Uterus (tissue), 2 donors: Measurements from ENCODE around the gene FIBIN.

Experiments used
- CTCF ChIP-seq, 4 experiments: fragments of 200-600 bp in 2 of 4; fragments of 450-650 bp in 2 of 4; sonication (generic) in 2 of 4; IDR thresholded peaks; one replicate each; pipeline ENCODE4 v1.5.1; 2016 to 2019; ENCODE audit warnings: antibody characterized with exemption in 4 of 4, mild to moderate bottlenecking in 2 of 4, moderate library complexity in 1 of 4
- POLR2A ChIP-seq, 2 donors: fragments of 450-650 bp; IDR thresholded peaks; one replicate each; pipeline ENCODE4 v1.6.1; 2016; ENCODE audit warnings: antibody characterized with exemption in 2 of 2, mild to moderate bottlenecking in 1 of 2, moderate library complexity in 1 of 2

DNA sequence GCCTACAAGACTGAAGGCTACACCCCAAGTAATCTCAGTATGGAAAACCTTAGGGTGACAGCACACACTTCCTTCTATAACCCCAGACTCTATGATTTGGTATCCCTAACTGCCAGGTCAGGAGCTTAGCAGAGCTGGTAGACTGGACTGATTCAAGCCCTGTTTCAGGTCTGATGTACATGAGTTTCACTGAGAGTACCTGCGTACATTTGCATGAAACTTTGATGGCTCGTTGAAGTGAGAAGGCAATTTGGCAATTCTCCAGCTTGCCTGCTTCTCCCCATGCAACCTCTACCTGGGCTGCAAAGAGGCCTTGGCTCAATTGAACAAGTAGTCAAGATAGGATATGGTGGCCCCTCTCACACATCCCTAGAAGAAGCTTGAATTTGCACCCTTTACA, 10.2 kb downstream of the FIBIN start:
- no peak for TF ChIP-seq CTCF (IDR thresholded peaks at IDR 0.05)
- no peak for TF ChIP-seq POLR2A (IDR thresholded peaks at IDR 0.05)
